NAMALWA (cell line): Measurements from ENCODE around the gene SEMA3B.
A peak's percentile ranks its signal among the peaks of the same experiment; 100 is the strongest.
"Not testable (repeated sequence)": the region's sequence is repeated elsewhere in the genome, so short reads cannot be mapped to it uniquely, and the experiment has no call there.

Experiments
- DNase-seq: peaks from one replicate; pipeline ENCODE4 v3.0.0-alpha.2; 2015; ENCODE audit warnings: low spot score

SEMA3B gene

DNA sequence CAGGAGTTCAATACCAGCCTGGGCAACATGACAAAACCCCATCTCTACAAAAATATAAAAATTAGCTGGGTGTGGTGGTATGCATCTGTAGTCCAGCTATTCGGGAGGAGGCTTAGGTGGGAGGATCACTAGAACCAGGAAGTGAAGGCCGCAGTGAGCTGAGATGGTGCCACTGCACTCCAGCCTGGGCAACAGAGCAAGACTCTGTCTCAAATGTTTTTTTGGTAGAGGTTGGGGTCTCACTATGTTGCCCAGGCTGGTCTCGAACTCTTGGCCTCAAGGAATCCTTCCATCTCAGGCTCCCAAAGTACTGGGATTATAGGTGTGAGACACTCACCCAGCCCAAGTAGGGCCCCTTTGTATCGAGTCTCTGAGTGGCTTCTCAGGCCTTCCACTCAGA lies 25.1 kb downstream of the SEMA3B start:
- no peak for DNase-seq

DNA sequence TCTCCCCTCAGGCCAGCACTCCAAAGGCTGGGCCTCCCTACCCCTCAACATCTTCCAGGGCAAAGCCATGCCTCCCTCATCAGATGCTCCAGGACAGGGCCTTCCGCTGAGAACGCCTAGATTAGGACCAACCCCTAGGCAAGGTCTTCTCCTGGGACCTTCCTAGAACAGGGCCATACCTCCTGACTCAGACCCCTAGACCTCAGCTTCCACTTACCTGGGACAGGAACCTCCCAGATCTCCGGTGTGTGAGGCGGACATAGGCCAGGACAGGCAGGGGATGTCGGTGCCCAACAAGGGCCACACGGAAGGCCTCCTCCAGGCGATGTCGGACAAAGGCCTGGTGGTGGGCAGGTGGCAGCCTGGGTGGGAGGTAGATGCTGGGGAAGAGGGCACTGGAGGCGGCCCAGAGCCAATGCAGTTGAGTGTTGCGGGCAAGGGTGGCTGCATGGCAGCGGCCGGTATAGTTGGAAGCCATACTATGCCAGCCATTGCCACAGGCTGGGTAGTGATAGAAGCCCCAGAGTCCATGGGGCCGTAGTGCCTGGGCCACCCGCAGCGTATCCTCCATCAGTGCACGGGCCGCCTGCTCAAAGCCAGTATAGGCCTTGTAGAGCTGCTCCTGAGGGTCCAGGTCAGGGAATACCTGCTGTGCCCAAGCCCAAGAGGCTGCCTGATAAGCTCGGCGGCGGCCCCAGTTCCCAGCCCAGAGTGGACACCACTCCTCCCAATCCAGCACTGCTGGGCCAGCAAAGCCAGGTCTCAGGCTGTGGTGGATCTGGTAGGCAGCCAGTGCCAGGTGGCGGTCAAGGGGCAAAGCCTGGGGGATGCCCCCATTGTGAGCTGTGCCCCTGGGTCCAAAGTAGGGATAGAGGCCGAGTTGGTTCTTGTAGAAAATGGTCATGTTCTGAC lies 25.8 kb downstream of the SEMA3B start:
- no peak for DNase-seq

DNA sequence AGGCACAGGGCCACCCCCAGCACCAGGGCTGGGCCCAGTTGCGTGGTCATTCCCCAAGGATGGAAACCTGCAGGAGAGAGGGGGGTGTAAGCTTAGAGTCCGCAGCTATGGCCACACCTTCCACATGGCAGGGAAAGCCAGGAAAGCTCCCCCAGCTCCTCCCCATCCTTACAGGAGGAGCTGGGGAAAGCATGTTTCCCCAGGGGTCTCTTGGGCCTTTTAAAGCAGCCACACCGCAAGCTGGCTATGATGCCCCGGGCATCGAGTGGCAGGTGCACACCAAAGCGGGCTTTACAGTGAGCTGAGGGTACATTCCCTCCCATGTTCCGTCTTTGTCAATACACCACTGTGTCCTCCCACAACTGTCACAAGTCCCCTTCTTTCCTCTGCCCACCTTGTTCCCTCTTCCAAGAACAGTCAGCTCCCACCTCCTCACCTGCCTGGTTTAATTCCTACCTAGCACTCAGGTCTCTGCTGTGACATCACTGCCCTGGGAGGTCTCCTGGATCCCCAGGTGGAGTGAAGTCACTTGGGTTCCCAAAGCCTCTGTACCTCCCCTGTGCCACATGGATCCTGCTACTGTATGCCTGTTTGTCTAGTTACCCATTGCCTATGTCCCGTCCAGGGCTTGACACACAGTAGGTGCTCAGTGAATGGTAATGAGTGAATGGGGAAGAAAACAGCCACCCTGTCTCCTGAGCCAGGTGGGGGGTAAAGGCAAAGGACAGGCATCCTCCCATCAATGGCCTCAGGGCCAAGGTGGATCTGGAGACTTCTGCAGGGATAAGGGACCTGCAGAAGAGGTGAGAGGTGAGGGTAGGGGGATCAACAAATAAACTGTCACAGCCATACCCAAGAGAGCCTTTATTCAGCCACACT lies 26.8 kb downstream of the SEMA3B start:
- DNase-seq: no peak

DNA sequence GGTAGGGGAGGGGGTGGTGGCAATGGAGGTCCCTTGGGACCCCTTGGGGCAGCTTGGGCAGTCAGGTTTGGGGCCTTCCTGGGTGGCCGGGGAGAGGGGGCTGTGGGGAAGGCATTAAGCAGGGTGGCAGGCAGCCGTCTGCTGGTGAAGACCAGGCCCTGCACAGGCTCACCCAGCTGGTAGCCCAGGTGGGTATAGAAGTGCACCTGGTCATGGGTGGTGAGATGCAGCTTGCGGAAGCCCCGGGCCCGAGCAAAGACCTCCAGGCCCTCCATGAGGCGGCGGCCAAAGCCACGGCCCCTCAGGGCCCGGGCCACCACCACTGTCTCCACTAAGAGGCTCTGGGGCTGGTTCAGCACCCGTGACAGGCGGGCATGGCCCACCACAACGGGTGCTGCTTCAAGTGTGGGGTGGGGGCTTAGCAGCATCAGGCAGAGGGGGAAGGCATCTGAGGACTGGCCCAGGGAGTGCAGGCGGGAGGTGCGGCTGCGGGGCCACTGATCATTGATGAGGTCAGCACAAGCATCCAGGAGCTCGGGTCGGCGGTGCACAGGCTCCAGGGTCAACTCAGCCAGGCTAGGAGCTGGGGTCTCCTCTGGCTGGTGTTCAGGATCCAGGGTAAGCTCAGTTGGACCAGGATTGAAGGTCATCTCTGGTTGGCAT lies 27.9 kb downstream of the SEMA3B start:
- no peak for DNase-seq

DNA sequence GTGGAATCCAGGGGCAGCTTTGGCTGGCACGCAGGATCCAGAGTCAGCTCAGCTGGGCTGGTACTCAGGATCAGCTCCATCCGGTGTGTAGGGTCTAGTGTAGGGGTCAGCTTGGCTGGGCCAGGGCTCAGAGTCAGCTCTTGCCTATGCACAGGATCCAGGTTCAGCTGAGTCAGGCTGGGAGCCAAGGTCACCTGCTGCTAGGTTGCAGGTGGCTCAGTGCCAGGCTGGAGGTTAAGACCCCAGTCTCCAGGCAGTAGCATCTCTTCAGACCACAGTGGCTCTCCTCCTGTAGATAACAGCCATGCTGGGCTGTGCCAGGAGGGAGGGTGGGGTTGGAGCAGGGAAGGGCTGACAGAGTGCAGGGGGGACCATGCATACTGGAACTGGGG lies 28.4 kb downstream of the SEMA3B start:
- DNase-seq: no peak

DNA sequence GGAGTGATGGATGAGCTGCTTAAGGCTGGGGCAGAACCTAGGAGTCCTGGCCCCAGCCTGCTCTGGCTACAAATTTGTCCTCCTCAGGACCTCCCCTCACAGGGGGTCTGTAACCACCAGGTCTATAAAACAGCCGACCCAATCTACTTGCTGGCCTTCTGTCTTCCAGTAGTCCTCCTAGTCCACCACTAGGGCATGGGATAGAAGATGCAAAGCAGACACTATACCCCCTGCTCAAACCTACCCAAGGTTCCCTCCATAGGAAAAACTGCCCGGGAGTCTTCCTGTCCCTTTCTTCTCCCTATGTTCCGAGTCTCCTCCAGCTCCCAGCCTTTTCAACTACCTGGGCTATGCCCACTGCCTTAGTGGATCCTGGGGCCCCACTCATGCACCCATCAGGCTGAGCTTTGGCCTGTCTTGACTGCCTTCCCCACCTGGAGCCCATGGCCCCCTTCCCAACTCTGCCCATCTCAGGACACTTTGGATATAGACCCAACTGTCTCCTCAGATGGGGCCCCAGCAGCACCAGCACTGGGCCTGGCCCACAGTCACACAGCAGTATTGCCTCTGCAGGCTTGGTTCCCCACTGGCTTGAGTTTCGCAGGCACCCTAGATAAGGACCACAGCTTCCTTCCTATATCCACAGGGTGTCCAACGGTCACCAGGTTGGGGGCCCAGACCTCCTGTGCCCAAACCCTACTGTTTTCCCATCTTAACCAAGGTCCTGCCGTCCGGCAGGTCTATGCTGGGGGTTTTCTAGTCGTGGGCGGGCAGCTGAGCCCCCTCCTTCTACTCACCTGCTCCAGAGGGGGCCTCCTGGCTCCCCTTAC lies 29.2 kb downstream of the SEMA3B start:
- no peak for DNase-seq

DNA sequence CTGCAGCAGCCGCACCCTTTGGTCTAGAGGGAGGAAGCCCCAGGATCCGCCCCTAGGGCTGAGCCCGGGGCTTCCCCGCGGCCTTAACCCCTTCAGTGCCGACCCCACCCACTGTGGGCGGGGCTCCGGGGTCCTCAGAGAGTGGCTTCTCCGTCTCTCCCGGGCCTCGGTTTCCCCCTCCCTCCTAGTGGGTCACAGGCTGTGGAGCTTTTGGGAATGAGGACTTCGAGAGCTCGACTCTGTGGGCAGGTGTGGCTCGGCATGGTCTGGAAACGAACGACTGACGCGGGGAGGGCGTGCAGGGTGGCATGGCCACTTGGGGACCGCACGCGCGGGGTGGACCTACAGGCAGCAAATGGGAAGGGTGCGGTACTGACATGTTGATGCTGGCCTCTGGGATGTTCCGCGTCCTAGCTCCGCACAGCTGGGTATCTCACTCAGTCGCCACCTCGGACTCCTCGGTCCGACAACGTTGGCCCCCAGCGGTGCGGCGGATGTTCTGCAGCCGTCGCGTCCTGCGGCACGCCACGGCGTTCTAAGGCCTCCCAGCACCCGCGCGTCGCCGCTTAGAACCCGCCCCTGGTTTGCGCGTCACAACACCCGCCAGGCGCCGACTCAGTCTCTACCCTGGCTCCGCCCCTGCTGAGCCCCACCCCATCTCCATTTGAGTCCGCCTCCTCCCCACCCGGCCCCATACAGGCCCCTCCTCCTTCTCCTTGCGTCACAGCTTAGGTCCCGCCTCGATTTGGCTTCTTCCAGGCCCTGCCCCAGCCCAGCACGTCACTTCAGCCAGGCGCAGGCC lies 30.1 kb downstream of the SEMA3B start, which contains the start of the genes HYAL3 and NAA80:
Gene HYAL3 (minus strand): TSS at position 570 of the 802 bp plus-strand sequence. CDS start 3,803 bp downstream, outside the sequence.
Gene NAA80 (minus strand): TSS at position 570 of the 802 bp plus-strand sequence. CDS start 1,942 bp downstream, outside the sequence.
- DNase-seq: peak; percentile 95

DNA sequence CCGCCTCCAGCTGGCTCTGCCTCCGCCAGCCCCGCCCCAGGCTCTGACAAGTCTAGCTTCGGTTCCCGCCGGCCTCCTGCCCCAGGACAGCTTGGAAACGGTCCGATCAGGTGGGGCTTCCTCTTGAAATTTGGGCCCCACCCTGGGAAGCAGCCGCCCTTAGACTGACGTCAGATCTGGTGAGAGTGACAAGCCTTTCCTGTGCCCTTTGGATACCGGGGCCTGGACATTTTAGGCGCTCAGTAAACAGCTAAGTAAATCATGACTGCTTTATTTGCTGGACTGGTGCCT lies 30.6 kb downstream of the SEMA3B start:
- no peak for DNase-seq

DNA sequence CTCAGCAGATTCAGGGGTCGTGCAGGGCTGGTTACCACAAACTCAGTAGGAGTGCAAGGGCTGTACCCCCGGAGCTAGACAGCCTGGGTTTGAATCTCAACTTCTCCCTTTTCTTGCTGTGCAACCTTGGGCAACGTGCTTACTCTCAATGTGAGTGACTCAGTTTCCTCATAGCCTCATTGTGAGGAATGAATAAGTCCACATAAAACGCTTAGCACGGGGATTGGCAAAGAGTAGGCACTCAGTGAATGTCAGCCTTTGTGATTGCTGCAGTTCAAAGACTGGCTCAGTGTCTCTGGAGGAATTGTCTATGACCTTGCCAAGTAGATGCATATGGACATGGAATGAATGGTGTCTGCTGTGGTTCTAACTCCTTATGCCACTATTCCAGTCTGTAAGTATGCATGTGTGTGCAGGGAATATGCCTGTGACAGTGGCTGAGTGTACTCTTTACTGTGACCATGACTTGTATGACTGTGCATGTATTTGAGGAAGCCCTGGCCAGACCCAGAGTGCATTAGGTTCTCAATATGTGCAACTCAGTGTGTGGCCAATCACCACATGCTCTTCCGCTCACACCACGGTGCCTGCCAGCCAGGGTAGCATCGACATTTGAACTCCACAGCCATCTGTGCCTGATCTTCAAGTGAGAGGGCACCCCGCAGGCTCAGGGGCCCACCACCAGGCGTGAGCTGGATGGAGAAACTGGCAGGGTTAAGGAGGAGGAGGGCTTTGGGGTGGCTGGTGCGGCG lies 31.2 kb downstream of the SEMA3B start:
- no peak for DNase-seq

DNA sequence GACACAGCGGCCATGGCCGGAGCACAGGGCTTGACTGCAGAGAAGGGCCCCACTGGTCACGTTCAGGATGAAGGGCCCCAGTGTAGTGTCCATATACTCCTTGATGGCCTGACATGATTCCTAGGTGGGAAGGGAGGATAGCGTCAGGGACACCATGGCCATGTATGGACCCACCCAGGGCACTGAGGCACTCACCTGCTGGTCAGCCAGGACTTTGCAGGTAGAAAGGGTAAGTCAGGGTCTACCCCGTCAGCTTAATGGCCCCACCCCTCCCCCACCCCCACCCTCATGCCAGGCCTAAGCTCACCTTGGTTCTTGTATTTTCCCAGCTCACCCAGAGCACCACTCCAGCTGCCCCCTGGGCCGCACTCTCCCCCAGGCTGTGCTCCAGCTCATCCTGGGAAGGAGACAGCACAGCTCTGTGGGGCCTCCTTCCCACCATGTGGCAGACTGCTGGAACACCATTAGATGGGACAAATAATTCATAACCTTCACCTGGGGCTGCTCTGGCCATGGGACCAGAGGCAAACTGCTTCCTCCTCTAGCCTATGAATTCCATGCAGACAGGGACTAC lies 31.8 kb downstream of the SEMA3B start:
- no peak for DNase-seq

DNA sequence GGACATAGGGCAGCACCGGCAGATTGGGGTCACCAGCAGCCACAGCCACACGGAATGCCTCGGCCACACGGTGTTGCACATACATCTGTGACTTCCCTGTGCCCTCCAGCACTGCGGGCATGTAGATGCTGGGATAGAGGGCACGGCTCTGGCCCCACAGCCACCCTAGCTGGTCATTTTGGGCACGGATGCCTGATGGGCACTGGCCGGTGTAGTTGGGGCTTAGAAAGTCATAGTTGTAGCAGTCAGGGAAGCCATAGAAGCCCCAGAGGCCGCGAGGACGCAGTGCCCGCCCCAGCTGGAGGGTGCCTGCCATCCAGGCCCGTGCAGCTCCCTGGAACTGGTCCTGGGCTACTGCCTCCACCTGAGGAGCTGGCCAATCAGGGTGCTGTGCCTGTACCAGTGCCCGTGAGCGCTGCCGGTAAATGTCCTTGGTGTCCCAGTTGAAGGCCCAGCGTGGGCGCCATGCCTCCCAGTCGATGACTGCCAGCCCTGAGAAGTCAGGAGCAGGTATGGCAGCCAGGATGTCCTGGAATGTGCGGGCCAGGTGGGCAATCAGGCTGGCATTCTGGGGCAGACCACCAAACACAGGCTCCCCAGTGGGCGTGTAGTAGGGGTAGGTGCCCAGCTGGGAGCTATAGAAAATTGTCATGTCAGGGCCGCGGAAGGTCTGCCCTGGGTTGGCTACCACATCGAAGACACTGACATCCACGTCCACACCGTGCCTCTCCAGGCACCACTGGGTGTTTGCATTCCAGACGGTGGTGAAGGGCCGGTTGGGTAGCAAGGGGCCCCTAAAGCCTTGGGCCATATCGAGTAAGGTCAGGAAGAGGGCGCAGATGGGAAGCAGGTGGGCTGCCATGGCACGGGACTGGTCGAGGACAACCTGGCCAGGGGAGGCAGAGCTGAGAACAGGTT lies 33.4 kb downstream of the SEMA3B start:
- no peak for DNase-seq

DNA sequence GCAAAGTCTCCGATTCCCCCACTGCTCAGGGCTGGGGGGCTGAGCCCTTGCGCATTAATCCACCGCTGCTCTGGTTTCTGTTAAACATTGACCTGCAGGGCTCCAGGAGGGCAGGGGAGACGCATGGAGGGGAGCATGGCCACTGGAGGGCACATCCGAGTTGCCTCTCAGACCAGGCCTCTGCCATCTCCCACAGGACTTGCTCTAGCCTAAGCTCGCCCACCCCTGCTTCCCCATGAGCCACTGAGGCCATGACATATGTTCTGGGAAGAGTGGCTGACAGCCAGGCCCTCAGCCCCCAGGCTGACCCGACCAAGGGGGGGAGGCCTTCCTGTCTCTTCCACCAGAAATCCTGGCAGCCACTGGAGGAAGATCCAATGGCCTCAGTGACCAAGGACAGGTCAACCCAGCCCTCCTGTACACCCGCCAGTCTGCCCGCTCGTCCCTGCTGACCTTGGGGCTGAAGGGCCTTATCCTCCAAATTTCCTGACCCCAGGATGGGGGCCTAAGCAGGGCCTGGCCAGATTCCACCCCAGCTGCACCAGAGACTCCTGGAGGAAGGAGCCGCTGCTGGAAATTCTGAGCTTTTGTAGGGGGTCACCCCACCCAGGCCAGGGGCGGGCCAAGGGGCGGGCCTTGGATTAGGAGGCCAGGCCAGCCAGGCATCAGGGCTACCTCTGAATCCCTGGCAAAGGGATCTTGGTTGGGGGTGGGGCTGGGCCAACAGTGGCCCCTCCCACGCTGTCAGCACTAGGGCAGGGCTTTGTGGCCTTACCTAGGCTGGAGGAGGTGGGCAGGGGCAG lies 34.3 kb downstream of the SEMA3B start, which contains the start of gene HYAL1:
Gene HYAL1 (minus strand): TSS at position 562 of the 803 bp plus-strand sequence. CDS start 618 bp downstream, outside the sequence.
- DNase-seq: no peak

DNA sequence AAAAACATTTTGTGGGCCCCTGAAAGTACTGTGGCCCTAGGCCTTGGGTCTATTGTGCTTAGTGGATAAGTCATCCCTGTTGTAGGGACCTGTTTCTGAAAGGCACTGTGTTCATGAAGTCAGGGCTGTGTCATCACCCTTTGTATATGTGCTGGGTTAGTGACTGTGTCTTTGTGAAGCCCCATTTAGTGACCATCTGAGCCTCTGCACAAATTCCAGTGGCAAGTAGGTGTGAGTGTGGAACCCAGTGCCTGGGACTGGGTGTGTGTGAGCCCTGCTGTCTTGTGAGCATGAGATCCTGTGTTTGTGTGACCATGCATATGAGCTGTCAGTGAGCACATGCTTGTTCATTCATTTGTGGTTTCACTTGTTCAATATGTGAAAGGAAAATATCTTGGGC lies 35.7 kb downstream of the SEMA3B start:
- DNase-seq: no peak

DNA sequence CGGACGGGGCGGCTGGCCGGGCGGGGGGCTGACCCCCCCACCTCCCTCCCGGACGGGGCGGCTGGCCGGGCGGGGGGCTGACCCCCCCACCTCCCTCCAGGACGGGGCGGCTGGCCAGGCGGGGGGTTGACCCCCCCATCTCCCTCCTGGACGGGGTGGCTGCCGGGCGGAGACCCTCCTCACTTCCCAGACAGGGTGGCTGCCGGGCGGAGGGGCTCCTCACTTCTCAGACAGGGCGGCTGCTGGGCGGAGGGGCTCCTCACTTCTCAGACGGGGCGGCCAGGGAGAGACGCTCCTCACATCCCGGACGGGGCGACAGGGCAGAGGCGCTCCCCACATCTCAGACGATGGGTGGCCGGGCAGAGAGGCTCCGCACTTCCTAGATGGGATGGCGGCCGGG lies 43.1 kb downstream of the SEMA3B start:
- DNase-seq: not testable (repeated sequence)

DNA sequence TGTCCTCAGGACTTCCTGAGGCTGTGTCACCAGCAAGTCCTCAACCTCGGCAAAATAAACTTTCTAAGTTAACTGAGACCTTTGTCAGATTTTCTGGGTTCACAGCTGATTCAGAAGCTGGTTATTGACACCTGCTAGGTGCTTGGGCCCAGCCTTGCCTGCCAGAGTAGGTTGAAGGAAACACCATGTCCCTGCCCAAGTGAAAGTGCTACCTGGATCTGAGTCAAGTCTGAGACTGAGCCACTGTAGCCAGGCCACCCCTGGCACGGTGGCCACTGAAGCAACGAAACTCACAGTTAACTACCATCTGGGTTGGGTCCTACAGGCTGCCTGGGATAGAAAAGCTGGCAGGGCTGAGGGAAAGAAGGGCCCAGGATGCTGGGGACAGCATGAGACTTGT lies 45.4 kb downstream of the SEMA3B start:
- DNase-seq: no peak

DNA sequence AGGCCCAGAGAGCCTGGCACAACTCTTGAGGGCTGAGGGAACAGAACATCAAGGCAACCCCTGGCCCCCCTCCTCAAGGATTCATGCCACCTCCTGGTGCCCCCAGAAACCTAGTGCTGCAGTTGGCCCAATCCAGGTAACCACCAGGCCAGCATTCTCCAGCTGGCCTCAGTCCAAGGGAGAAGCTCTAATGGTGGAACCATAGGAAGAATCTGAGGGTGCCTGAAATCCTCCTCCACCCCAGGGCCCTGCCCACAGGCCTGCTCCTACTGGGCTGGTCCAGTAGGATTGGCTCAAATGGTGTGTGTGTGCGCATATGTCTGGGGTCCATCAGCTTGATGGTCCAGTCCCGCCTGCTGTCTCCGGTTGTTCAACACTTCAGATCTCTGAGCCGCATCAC lies 45.9 kb downstream of the SEMA3B start:
- DNase-seq: no peak

DNA sequence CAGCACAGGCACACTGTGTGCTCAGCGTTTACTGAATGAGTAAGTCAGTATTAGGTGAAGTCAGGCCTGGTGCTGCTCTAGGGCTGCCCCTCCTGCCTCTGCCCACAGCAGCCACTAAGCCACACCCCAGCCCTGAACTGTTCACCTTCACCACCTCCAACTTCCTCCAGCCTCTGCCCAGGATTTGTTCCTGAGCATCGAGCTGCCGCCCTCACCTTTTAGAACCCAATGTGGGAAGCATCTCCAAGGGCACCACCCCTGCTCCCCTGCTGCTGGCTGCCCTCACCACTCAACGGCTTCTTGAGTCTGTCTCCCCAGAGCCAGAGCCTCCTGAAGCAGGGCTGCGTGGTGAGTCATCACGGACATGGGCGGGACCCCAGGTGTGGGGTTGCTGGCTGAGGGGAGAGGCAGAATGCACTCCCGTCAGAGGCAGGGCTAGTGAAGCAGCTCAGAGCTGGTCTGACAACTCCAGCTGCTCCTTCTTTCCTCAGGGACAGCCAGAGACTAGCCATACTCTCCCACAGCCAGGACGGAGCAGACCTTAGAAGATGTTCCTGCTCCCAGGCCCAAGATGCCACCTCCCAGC lies 47.8 kb downstream of the SEMA3B start:
- peak; percentile 28 for DNase-seq
